Upper lobe of right lung (tissue), 1 donor: Measurements from ENCODE around the gene BPIFB6. TPM values are rescaled to one million over a fixed set of nuclear protein-coding genes. Genes with fewer than 3 reads are reported as not detected.
"Not testable (repeated sequence)": the region's sequence is repeated elsewhere in the genome, so short reads cannot be mapped to it uniquely, and the experiment has no call there.

Source experiments
- ATAC-seq: fragments of 200-7000 bp; cut with Tn5 transposase; one replicate; pipeline ENCODE4 v1.9.1; 2020; ENCODE audit warnings: mild to moderate bottlenecking, moderate library complexity
- DNase-seq: peaks from one replicate; pipeline ENCODE4 v3.0.0-alpha.2; 2020
- H3K27ac ChIP-seq: fragments of 200-600 bp; one replicate; pipeline ENCODE4 v1.8.0; 2022
- H3K27me3 ChIP-seq: fragments of 200-600 bp; one replicate; pipeline ENCODE4 v1.8.0; 2022; ENCODE audit warnings: mild to moderate bottlenecking
- H3K36me3 ChIP-seq: fragments of 200-600 bp; one replicate; pipeline ENCODE4 v1.8.0; 2022
- H3K4me1 ChIP-seq: fragments of 200-600 bp; one replicate; pipeline ENCODE4 v1.8.0; 2022
- H3K4me3 ChIP-seq: fragments of 200-600 bp; one replicate; pipeline ENCODE4 v1.8.0; 2022; ENCODE audit warnings: mild to moderate bottlenecking
- H3K9me3 ChIP-seq: fragments of 200-600 bp; one replicate; pipeline ENCODE4 v1.8.0; 2022
- intact Hi-C: fragments of 100-400 bp; cut with DNase I; formaldehyde crosslinking; loops from one replicate; pipeline ENCODE4 v1.11.0; 2022
- total RNA-seq: library from RNA; stranded (reverse); fragmentation: NEBNext Ultra II Directional; extraction: Animal tissue kit (Norgen Biotek cat#: 25700); gene quantifications from one replicate; pipeline ENCODE4 v1.2.1, GENCODE V29; 2021
- TF ChIP-seq, protein P1 (sequence below): fragments of 200-600 bp; IDR thresholded peaks from one replicate; pipeline ENCODE4 v1.8.0; 2022; ENCODE audit warnings: antibody characterized with exemption
- donor health status: DM: no; HTN: yes; CAD: no; lungs with severe emphysema.

The BPIFB6 gene
- total RNA-seq, 1 donor from 2014 or later: not detected

DNA sequence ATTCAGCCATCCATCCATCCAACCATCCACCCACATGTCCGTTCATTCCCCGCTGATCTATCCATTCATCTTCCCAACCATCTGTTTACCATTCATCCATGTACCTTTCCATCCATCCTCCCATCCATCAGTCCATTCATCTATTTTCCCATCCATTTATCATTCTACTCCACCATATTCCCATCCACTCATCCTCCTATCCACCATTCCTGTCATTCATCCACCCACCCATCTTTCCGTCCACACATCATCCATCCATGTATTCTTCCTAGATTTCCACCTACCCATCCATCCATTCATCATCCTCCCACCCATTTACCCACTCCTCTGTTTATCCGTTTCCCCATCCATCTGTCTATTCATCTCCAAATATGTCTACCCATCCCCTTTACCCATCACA, 6.8 kb downstream of the BPIFB6 start:
- Histone ChIP-seq H3K36me3 (no peaks in the 10 kb centered on the region), H3K27ac (no peak overlapping the region), H3K4me3 (no peak overlapping the region), H3K4me1 (no peaks in the 10 kb centered on the region), H3K9me3 (no peaks in the 10 kb centered on the region), H3K27me3 (no peaks in the 10 kb centered on the region)
- intact Hi-C loops: no loop called here
- TF ChIP-seq, protein P1, sequence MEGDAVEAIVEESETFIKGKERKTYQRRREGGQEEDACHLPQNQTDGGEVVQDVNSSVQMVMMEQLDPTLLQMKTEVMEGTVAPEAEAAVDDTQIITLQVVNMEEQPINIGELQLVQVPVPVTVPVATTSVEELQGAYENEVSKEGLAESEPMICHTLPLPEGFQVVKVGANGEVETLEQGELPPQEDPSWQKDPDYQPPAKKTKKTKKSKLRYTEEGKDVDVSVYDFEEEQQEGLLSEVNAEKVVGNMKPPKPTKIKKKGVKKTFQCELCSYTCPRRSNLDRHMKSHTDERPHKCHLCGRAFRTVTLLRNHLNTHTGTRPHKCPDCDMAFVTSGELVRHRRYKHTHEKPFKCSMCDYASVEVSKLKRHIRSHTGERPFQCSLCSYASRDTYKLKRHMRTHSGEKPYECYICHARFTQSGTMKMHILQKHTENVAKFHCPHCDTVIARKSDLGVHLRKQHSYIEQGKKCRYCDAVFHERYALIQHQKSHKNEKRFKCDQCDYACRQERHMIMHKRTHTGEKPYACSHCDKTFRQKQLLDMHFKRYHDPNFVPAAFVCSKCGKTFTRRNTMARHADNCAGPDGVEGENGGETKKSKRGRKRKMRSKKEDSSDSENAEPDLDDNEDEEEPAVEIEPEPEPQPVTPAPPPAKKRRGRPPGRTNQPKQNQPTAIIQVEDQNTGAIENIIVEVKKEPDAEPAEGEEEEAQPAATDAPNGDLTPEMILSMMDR: no peak
- ATAC-seq (no peak), DNase-seq (no peak)

DNA sequence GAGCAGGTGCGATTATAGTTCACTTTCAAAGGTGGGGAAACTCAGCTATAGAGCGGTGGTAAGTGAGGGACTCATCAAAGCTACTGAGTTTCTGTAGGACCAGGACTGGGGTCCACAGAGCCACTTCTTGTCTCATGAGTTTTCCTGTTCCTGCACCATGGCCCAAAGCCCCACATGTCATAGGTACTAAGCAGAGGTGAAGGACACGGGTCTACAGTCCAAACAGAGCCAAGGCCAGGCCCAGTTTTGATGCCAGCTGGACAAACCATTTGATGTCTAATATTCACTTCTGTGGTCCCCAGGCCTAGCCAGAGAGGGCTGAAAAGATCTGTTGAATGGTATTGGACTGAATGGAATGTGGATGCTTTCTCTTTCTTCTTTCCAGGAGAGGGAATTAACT, 11.0 kb downstream of the BPIFB6 start:
- DNase-seq (no peak), ATAC-seq (no peak)
- H3K9me3 ChIP-seq: peaks cover 5% of the 10 kb centered on the region
- H3K27ac ChIP-seq: no peak overlapping the region
- H3K4me3 ChIP-seq: no peak overlapping the region
- no peaks in the 10 kb centered on the region for H3K4me1 ChIP-seq
- H3K36me3 ChIP-seq: no peaks in the 10 kb centered on the region
- intact Hi-C loops: no loop called here
- TF ChIP-seq, protein P1: no peak
- no peaks in the 10 kb centered on the region for H3K27me3 ChIP-seq

DNA sequence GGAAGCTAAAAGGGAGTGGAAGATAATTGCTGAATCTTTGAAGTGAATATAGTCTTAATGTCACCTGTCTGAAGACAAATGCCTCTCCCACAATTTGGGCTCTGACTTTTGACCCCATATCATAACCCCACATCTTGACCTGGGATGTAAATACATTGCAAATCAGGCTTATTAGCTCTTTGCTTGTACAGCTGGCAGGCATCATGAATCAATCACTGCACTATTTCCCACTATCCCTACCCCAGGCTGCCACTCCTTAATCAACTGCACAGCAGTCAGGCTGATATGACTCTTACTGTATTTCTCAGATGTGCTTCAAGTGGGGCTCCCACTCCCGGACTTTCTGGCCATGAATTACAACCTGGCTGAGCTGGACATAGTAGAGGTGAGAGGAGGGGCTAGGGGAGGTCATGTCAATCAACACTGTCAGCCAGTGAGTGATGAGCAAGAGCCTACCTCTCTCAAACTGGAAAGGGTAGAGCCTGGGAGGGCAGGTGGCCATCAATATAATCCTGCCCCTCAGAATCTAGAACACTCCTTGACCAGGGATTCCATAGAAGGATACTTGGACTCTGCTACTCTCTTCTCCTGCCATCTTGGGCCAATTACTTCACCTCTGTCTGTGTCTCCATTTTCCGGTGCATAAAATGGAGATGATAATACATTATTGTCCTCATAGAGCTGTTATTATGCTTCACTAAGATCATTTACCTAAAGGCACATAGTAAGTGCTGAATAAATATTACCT, 11.7 kb downstream of the BPIFB6 start:
- Histone ChIP-seq H3K4me3 (no peak overlapping the region), H3K27ac (no peak overlapping the region), H3K36me3 (no peaks in the 10 kb centered on the region), H3K9me3 (peaks cover 5% of the 10 kb centered on the region), H3K27me3 (no peaks in the 10 kb centered on the region), H3K4me1 (no peaks in the 10 kb centered on the region)
- intact Hi-C loops: no loop called here
- ATAC-seq: no peak
- no peak for DNase-seq
- TF ChIP-seq, protein P1: no peak

DNA sequence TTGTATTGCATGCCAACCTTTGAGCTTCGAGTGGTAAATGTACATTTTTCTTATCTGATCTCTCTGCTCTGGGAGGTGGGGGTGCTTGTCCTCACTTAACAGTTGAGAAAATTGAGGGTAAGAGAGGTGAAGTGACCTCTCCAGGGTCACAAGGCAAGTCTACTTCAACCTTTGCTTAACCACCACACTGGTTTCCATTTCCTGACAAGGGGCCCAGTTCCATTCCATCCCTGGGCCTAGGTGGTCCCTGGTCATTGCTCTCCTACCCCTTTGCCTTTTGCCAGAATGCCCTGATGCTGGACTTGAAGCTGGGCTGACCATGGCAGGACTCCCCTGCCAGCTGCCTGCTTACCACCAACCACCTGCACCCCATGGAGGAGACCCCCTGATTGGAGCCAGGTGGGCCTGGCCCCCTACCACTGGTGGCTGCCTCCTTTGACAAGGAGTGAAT, 12.3 kb downstream of the BPIFB6 start:
- DNase-seq (no peak), ATAC-seq (no peak)
- Histone ChIP-seq H3K27me3 (no peaks in the 10 kb centered on the region), H3K4me1 (no peaks in the 10 kb centered on the region), H3K4me3 (no peak overlapping the region), H3K27ac (no peak overlapping the region), H3K36me3 (no peaks in the 10 kb centered on the region), H3K9me3 (peaks cover 5% of the 10 kb centered on the region)
- TF ChIP-seq, protein P1: no peak
- intact Hi-C loops: no loop called here

DNA sequence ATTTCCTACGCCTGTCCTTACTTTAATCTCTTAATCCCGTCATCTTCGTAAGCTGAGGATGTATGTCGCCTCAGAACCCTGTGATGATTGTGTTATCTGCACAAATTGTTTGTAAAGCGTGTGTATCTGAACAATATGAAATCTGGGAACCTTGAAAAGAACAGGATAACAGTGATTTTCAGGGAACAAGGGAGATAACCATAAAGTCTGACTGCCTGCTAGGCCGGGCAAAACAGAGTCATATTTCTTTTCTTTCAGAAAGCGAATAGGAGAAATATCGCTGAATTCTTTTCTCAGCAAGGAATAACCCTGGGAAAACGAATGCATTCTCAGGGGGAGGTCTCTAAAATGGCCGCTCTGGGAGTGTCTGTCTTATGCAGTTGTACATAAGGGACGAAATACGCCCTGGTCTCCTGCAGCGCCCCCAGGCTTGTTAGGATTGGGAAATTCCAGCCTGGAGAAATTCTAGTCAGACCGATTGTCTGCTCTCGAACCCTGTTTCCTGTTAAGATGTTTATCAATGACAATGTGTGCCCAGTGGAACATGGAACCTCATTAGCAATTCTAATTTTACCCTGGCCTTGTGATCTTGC, 13.8 kb downstream of the BPIFB6 start:
- not testable (repeated sequence) for ATAC-seq

DNA sequence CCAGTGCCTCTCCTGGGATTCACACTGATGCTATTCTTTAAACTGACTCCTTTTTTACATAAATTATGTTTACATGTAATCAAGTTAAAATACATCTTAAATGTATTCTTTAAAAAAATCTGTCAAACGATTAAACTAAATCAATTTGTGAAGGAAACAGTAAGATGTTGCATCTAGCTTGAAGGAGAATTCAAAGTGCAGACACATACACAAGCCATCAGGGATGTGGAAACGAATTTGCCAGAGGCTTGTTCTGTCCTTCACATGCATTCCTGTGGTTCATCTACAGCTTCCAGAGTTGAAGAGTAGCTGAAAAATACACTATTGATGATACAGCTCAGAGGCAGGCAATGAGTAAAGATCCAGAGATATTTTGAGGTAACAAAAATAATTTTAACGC, 15.0 kb downstream of the BPIFB6 start:
- H3K9me3 ChIP-seq: peaks cover 5% of the 10 kb centered on the region
- H3K4me3 ChIP-seq: no peak overlapping the region
- intact Hi-C loops: no loop called here
- no peak overlapping the region for H3K27ac ChIP-seq
- H3K36me3 ChIP-seq: no peaks in the 10 kb centered on the region
- TF ChIP-seq, protein P1: no peak
- no peaks in the 10 kb centered on the region for H3K27me3 ChIP-seq
- ATAC-seq (no peak), DNase-seq (no peak)
- no peaks in the 10 kb centered on the region for H3K4me1 ChIP-seq

More for the DNA sequence above, 13.8 kb downstream of the BPIFB6 start:
- H3K9me3 ChIP-seq, H3K36me3 ChIP-seq, H3K27ac ChIP-seq, H3K4me3 ChIP-seq, H3K27me3 ChIP-seq, intact Hi-C loops, H3K4me1 ChIP-seq, DNase-seq: not testable (repeated sequence)
